22Rv1 (cell line): ENCODE results near the gene CADM1.

Experiments used
- ZFX ChIP-seq: fragments of 450-650 bp; IDR thresholded peaks from 2 replicates; pipeline ENCODE4 v1.6.1; 2017; ENCODE audit warnings: antibody characterized with exemption, borderline replicate concordance
- TF ChIP-seq, protein P1 (sequence below): fragments of 450-650 bp; IDR thresholded peaks from 2 replicates; pipeline ENCODE4 v1.5.1; 2017; ENCODE audit warnings: mild to moderate bottlenecking

DNA sequence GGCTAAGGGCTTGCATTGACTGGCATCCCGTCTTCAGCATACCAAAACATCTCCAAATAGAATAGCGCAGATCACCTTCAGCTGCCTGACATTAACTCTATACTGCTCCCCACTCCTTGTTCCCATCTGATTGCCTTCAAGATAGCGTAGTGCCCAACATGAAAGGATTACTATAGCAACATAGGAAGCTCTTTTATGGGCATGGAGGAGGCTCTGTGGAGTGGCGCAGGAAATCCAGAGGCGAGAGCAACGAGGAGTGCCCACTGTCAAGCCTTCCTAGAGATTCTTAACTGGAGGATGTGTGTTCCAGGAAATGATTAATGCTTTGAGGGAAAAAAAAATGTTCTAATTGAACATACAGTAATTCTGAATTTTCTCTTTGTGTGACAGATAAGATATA is 213.3 kb downstream of the CADM1 start:
- TF ChIP-seq, protein P1, sequence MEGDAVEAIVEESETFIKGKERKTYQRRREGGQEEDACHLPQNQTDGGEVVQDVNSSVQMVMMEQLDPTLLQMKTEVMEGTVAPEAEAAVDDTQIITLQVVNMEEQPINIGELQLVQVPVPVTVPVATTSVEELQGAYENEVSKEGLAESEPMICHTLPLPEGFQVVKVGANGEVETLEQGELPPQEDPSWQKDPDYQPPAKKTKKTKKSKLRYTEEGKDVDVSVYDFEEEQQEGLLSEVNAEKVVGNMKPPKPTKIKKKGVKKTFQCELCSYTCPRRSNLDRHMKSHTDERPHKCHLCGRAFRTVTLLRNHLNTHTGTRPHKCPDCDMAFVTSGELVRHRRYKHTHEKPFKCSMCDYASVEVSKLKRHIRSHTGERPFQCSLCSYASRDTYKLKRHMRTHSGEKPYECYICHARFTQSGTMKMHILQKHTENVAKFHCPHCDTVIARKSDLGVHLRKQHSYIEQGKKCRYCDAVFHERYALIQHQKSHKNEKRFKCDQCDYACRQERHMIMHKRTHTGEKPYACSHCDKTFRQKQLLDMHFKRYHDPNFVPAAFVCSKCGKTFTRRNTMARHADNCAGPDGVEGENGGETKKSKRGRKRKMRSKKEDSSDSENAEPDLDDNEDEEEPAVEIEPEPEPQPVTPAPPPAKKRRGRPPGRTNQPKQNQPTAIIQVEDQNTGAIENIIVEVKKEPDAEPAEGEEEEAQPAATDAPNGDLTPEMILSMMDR, result no peak
- no peak for TF ChIP-seq ZFX
